IMR-90 (cell line): ENCODE data around the gene ERGIC1. TPM values are rescaled to one million over a fixed set of nuclear protein-coding genes. Genes with fewer than 3 reads are reported as not detected.

Experiments used
- ATAC-seq: fragments of 200-7000 bp; cut with Tn5 transposase; 2 replicates; pipeline ENCODE4 v1.9.1; 2020; ENCODE audit warnings: low read depth, mild to moderate bottlenecking, moderate library complexity
- BruUV-seq: library from RNA; stranded (reverse); fragments of 400-500 nt; replicated peaks from 2 replicates; lab custom pipeline; 2021; lab: Mats Ljungman, UMichigan
- CTCF ChIA-PET: fragments of 300-600 bp; formaldehyde crosslinking; extraction: SDS; loops from one replicate; lab custom pipeline; 2021; ENCODE audit warnings: antibody characterized with exemption; lab: Yijun Ruan, JAX
- POLR2A ChIA-PET: fragments of 300-600 bp; sonication (Branson Sonifier 250); formaldehyde crosslinking; loops from one replicate; lab custom pipeline; 2022; ENCODE audit warnings: antibody characterized with exemption; ENCODE audit not compliant: unreplicated experiment; lab: Charles Lee
- DNase-seq: peaks from one replicate; pipeline ENCODE4 v3.0.0; 2013
- H2AFZ ChIP-seq: replicated peaks from 2 replicates; pipeline ENCODE3; 2013; ENCODE audit warnings: low read length, mild to moderate bottlenecking; ENCODE audit not compliant: poor library complexity
- H2AK5ac ChIP-seq: 2 replicates; pipeline ENCODE4 v1.6.1; 2013; ENCODE audit warnings: low read depth, low read length, inconsistent platforms
- H2AK9ac ChIP-seq: replicated peaks from 2 replicates; pipeline ENCODE3; 2013; ENCODE audit warnings: mild to moderate bottlenecking, low read depth, low read length, moderate library complexity; ENCODE audit not compliant: poor library complexity
- H2BK120ac ChIP-seq: 2 replicates; pipeline ENCODE4 v1.6.1; 2013; ENCODE audit warnings: low read depth, low read length, inconsistent platforms
- H2BK15ac ChIP-seq: 3 replicates; pipeline ENCODE4 v1.6.1; 2013; ENCODE audit warnings: low read depth, low read length, inconsistent platforms
- H2BK20ac ChIP-seq: 2 replicates; pipeline ENCODE4 v1.6.1; 2013; ENCODE audit warnings: low read depth, mild to moderate bottlenecking, inconsistent platforms, low read length, moderate library complexity
- H2BK5ac ChIP-seq: 2 replicates; pipeline ENCODE4 v1.6.1; 2013; ENCODE audit warnings: mild to moderate bottlenecking, low read depth, low read length, inconsistent platforms; ENCODE audit not compliant: poor library complexity, severe bottlenecking
- H3K14ac ChIP-seq: replicated peaks from 2 replicates; pipeline ENCODE4 v1.6.1; 2013; ENCODE audit warnings: low read depth, low read length, inconsistent platforms
- H3K18ac ChIP-seq: 2 replicates; pipeline ENCODE4 v1.6.1; 2013; ENCODE audit warnings: low read depth, low read length, control low read depth
- H3K23ac ChIP-seq: 2 replicates; pipeline ENCODE4 v1.6.1; 2013; ENCODE audit warnings: low read depth, low read length, inconsistent platforms
- H3K27ac ChIP-seq: 2 replicates; pipeline ENCODE4 v1.5.1; 2013; ENCODE audit warnings: mild to moderate bottlenecking, control low read depth, low read length; ENCODE audit not compliant: insufficient read depth
- H3K27me3 ChIP-seq: 2 replicates; pipeline ENCODE4 v1.6.1; 2013; ENCODE audit warnings: low read length; ENCODE audit not compliant: control insufficient read depth, insufficient read depth
- H3K36me3 ChIP-seq: 2 replicates; pipeline ENCODE4 v1.6.1; 2013; ENCODE audit warnings: low read length, mixed read lengths; ENCODE audit not compliant: control insufficient read depth, insufficient read depth
- H3K4ac ChIP-seq: 2 replicates; pipeline ENCODE4 v1.6.1; 2013; ENCODE audit warnings: low read depth, low read length, inconsistent platforms
- H3K4me1 ChIP-seq: 2 replicates; pipeline ENCODE4 v1.6.1; 2013; ENCODE audit warnings: low read length, mixed read lengths; ENCODE audit not compliant: control insufficient read depth, insufficient read depth
- H3K4me2 ChIP-seq: 2 replicates; pipeline ENCODE4 v1.6.1; 2013; ENCODE audit warnings: low read depth, mild to moderate bottlenecking, control low read depth, low read length, moderate library complexity
- H3K4me3 ChIP-seq: 2 replicates; pipeline ENCODE4 v1.5.1; 2013; ENCODE audit warnings: low read depth, mild to moderate bottlenecking, control low read depth, low read length, moderate library complexity; ENCODE audit not compliant: insufficient read depth
- H3K56ac ChIP-seq: 2 replicates; pipeline ENCODE4 v1.6.1; 2013; ENCODE audit warnings: low read length, inconsistent platforms; ENCODE audit not compliant: insufficient read depth; ENCODE audit errors: extremely low read depth
- H3K79me1 ChIP-seq, 2 experiments: 2 replicates each; pipeline ENCODE4 v1.6.1; 2013; ENCODE audit warnings: low read length in 2 of 2, inconsistent platforms in 1 of 2, low read depth in 1 of 2
- H3K9ac ChIP-seq: 2 replicates; pipeline ENCODE4 v1.6.1; 2013; ENCODE audit warnings: low read depth, low read length, control low read depth
- H3K9me1 ChIP-seq: 2 replicates; pipeline ENCODE4 v1.6.1; 2013; ENCODE audit warnings: low read length, inconsistent platforms; ENCODE audit not compliant: insufficient read depth
- H3K9me3 ChIP-seq: 2 replicates; pipeline ENCODE4 v1.6.1; 2013; ENCODE audit warnings: low read length; ENCODE audit not compliant: control insufficient read depth, insufficient read depth
- H4K20me1 ChIP-seq: 2 replicates; pipeline ENCODE4 v1.6.1; 2013; ENCODE audit warnings: low read length, inconsistent platforms; ENCODE audit not compliant: insufficient read depth
- H4K5ac ChIP-seq: 2 replicates; pipeline ENCODE4 v1.6.1; 2013; ENCODE audit warnings: mild to moderate bottlenecking, low read depth, low read length, control low read depth
- H4K8ac ChIP-seq, 2 experiments: 2 replicates each; pipeline ENCODE4 v1.6.1; 2013; ENCODE audit warnings: low read depth in 2 of 2, low read length in 2 of 2, control low read depth in 1 of 2, inconsistent platforms in 1 of 2
- H4K91ac ChIP-seq: 2 replicates; pipeline ENCODE4 v1.6.1; 2013; ENCODE audit warnings: low read depth, low read length, inconsistent platforms; ENCODE audit not compliant: insufficient read depth
- CEBPB ChIP-seq: IDR thresholded peaks from 2 replicates; pipeline ENCODE4 v1.6.1; 2012; ENCODE audit warnings: low read depth, low read length, improper control_type of control experiment
- CHD1 ChIP-seq: IDR thresholded peaks from 2 replicates; pipeline ENCODE4 v1.6.1; 2012; ENCODE audit warnings: low read depth, low read length, improper control_type of control experiment
- MAFK ChIP-seq: IDR thresholded peaks from 2 replicates; pipeline ENCODE4 v1.6.1; 2012; ENCODE audit warnings: low read depth, low read length, improper control_type of control experiment
- MAZ ChIP-seq: IDR thresholded peaks from 2 replicates; pipeline ENCODE4 v1.6.1; 2012; ENCODE audit warnings: low read depth, mild to moderate bottlenecking, low read length, improper control_type of control experiment, moderate library complexity, borderline replicate concordance
- MXI1 ChIP-seq: IDR thresholded peaks from 2 replicates; pipeline ENCODE4 v1.6.1; 2012; ENCODE audit warnings: low read depth, mild to moderate bottlenecking, low read length, moderate library complexity, borderline replicate concordance
- NFE2L2 ChIP-seq: fragments of 150-350 bp; IDR thresholded peaks from 2 replicates; pipeline ENCODE4 v1.6.1; 2016; ENCODE audit warnings: low read depth, mild to moderate bottlenecking, low read length
- POLR2A ChIP-seq: IDR thresholded peaks from 2 replicates; pipeline ENCODE4 v1.6.1; 2012; ENCODE audit warnings: mild to moderate bottlenecking, low read depth, low read length
- RAD21 ChIP-seq: IDR thresholded peaks from 2 replicates; pipeline ENCODE4 v1.6.1; 2012; ENCODE audit warnings: low read length, improper control_type of control experiment
- SMC3 ChIP-seq: fragments of 150-350 bp; IDR thresholded peaks from 2 replicates; pipeline ENCODE4 v1.6.1; 2016; ENCODE audit warnings: low read depth, mild to moderate bottlenecking, antibody characterized with exemption, low read length, moderate library complexity
- WGBS, 2 experiments: methylation state at CpG; one replicate each; pipeline versions ENCODE4 v1.1.5 to v1.1.7; 2013; ENCODE audit warnings: missing lambda C conversion rate in 2 of 2; ENCODE audit not compliant: insufficient read length in 1 of 2; ENCODE audit errors: extremely low coverage in 2 of 2; 5-methylcytosine and 5-hydroxymethylcytosine counted together
- dilution Hi-C: fragments of 300-500 bp; cut with HindIII; formaldehyde crosslinking; loops from one replicate; pipeline ENCODE4 v1.14.3; 2018; ENCODE audit warnings: low sequenced_read_pairs; ENCODE audit not compliant: unreplicated experiment
- in situ Hi-C: fragments of 300-500 bp; cut with MboI; formaldehyde crosslinking; loops from 3 replicates; pipeline ENCODE4 v1.14.3; 2019; ENCODE audit warnings: low sequenced_read_pairs, inconsistent platforms, mixed read lengths
- intact Hi-C: fragments of 100-400 bp; cut with micrococcal nuclease; formaldehyde crosslinking; loops from 2 replicates; pipeline ENCODE4 v1.10.0; 2022
- polyA plus RNA-seq, 3 experiments: library from polyadenylated mRNA; depleted of rRNA; stranded (reverse); fragments of >200 nt; gene quantifications; 2 replicates each; pipeline ENCODE4 v1.2.3, GENCODE V29; 2012; ENCODE audit warnings: low replicate concordance in 1 of 3
- total RNA-seq: library from RNA; depleted of rRNA; stranded (reverse); fragments of >200 nt; gene quantifications from 2 replicates; pipeline ENCODE4 v1.2.3, GENCODE V29; 2012

The ERGIC1 gene
- total and polyA plus RNA-seq, 2 of the 4 experiments (the other 2 are of a cell fraction), result 134 to 192 TPM

DNA sequence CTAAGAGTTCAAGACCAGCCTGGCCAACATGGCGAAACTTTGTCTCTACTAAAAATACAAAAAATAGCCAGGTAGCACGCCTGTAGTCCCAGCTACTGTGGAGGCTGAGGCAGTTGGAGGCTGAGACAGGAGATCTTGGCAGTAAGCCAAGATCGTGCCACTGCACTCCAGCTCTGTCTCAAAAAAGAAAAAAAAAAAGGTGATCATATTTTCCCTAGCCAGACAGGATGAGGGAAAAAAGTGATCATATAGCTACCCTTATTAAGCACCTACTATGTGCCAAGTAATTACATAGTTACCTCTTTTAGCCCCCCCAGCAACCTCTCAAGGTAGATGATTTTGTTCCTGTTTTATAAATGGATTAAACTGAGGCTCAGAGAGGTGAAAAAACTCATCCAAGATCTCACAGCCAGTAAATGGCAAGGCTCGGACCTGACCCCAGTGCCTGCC, 107.0 kb downstream of the ERGIC1 start:
- H3K23ac ChIP-seq, result peak overlapping the region; percentile 48; the same call in 1 of the 2 replicates
- H2BK20ac ChIP-seq, result peak overlapping the region; percentile 85; the same call in 1 of the 2 replicates
- ChIA-PET POLR2A (interaction anchor here (1.2 kb wide), 1 partner anchor 10 kb away, joined by 4 read pairs; no protein-coding TSS in a partner anchor), CTCF (interaction anchor here (0.6 to 0.7 kb wide), 2 partner anchors 27 to 353 kb away, joined by 4 read pairs; no protein-coding TSS in a partner anchor)
- H3K18ac ChIP-seq, result no peak overlapping the region
- intact Hi-C loops, result loop anchor here (10.0 kb wide), 1 partner anchor 466 kb away; no protein-coding TSS in a partner anchor
- H2AK9ac ChIP-seq, result no peak overlapping the region
- in situ Hi-C loops, result loop anchor here (10.0 kb wide), 1 partner anchor 466 kb away; no protein-coding TSS in a partner anchor
- peak overlapping the region; percentile 64; the same call in 1 of the 3 replicates for H2BK15ac ChIP-seq
- H3K27me3 ChIP-seq, result no peaks in the 10 kb centered on the region
- peak overlapping the region; percentile 70; the same call in 1 of the 2 replicates for H2AK5ac ChIP-seq
- no peak overlapping the region for H3K4me3 ChIP-seq
- no peaks in the 10 kb centered on the region for H3K9me3 ChIP-seq
- peak overlapping the region; percentile 10 for H2BK5ac ChIP-seq
- ATAC-seq (no peak), DNase-seq (no peak)
- peaks cover 21% of the 10 kb centered on the region for H3K9me1 ChIP-seq
- WGBS, 2 experiments, result no CpG with 5 or more reads among the region's 4 CpGs
- no peak overlapping the region for H3K14ac ChIP-seq
- H3K4me2 ChIP-seq, result no peak overlapping the region
- no peaks in the 10 kb centered on the region for H4K20me1 ChIP-seq
- no peak overlapping the region for H4K5ac ChIP-seq
- H3K4me1 ChIP-seq, result peaks cover 15% of the 10 kb centered on the region
- H2BK120ac ChIP-seq, result peak overlapping the region; percentile 76
- peak overlapping the region; percentile 33; the same call in 1 of the 2 replicates for H3K27ac ChIP-seq
- H3K79me1 ChIP-seq, result peaks cover 12 to 59% of the 10 kb centered on the region in 2 experiments; a peak in 3 of 4 replicates
- dilution Hi-C loops, result no loop called here
- H2AFZ ChIP-seq, result no peak overlapping the region
- TF ChIP-seq CHD1 (no peak), MAZ (no peak), CEBPB (no peak), RAD21 (no peak), SMC3 (no peak), MXI1 (no peak), MAFK (no peak), NFE2L2 (no peak), POLR2A (no peak)
- H3K9ac ChIP-seq, result no peak overlapping the region
- H4K8ac ChIP-seq, result peak overlapping the region; percentile 35 to 62; a peak in 3 of 4 replicates
- H3K56ac ChIP-seq, result peak overlapping the region; percentile 54
- peak overlapping the region; percentile 82 for H4K91ac ChIP-seq
- peak overlapping the region; percentile 67 for H3K4ac ChIP-seq
- BruUV-seq, result no TSS peak
- peaks cover 38% of the 10 kb centered on the region for H3K36me3 ChIP-seq
